BLaER1 (cell line): Measurements from ENCODE around the gene LAYN.

ENCODE experiments used
- H3K27ac ChIP-seq: shearing (Covaris generic); formaldehyde crosslinking; 2 replicates; pipeline ENCODE4 v1.8.1; 2022
- H3K27me3 ChIP-seq: shearing (Covaris generic); formaldehyde crosslinking; 2 replicates; pipeline ENCODE4 v1.8.1; 2022
- H3K36me3 ChIP-seq: shearing (Covaris generic); formaldehyde crosslinking; 2 replicates; pipeline ENCODE4 v1.8.1; 2022
- H3K4me1 ChIP-seq: shearing (Covaris generic); formaldehyde crosslinking; 2 replicates; pipeline ENCODE4 v1.8.1; 2022
- H3K4me2 ChIP-seq: shearing (Covaris generic); formaldehyde crosslinking; 2 replicates; pipeline ENCODE4 v1.8.1; 2022
- H3K4me3 ChIP-seq: shearing (Covaris generic); formaldehyde crosslinking; 2 replicates; pipeline ENCODE4 v1.8.1; 2022
- H3K9ac ChIP-seq: shearing (Covaris generic); formaldehyde crosslinking; 2 replicates; pipeline ENCODE4 v1.8.1; 2022
- H3K9me3 ChIP-seq: shearing (Covaris generic); formaldehyde crosslinking; 2 replicates; pipeline ENCODE4 v1.8.1; 2022
- H4K20me1 ChIP-seq: shearing (Covaris generic); formaldehyde crosslinking; 2 replicates; pipeline ENCODE4 v1.8.1; 2022
- Cebpa-rat ChIP-seq: shearing (Covaris generic); IDR thresholded peaks from 2 replicates; pipeline ENCODE4 v1.8.1; 2022

LAYN gene

GRCh38 chr11:111528557-111528956 lies 12.0 kb upstream of the LAYN start:
- Histone ChIP-seq H3K36me3 (no peaks in the 10 kb centered on the region), H4K20me1 (no peaks in the 10 kb centered on the region), H3K4me2 (no peak overlapping the region), H3K4me3 (no peak overlapping the region), H3K27ac (no peak overlapping the region), H3K9me3 (no peaks in the 10 kb centered on the region), H3K9ac (no peak overlapping the region), H3K4me1 (no peaks in the 10 kb centered on the region), H3K27me3 (no peaks in the 10 kb centered on the region)
- no peak for TF ChIP-seq Cebpa-rat

DNA sequence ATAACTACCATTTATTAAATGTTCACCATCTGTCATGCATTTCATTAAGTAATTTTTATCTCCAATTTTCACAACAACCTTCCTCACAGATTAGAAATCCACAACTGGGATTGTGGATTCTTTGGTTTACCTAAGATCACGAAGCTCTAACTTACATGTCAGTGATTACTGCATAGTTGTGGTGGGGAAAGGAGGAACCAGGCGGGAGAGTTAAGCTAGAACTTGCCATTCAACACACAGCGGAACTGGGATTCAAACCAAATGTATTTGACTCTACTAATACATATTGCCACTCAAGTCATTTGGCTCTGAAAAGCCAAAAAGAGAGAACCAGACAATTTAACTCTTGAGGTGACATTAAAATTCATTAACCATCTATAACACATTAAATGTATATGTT lies 10.4 kb upstream of the LAYN start:
- Histone ChIP-seq H3K9ac (no peak overlapping the region), H3K4me3 (no peak overlapping the region), H3K4me2 (no peak overlapping the region), H4K20me1 (no peaks in the 10 kb centered on the region), H3K9me3 (no peaks in the 10 kb centered on the region), H3K4me1 (no peaks in the 10 kb centered on the region), H3K27ac (no peak overlapping the region), H3K36me3 (no peaks in the 10 kb centered on the region), H3K27me3 (no peaks in the 10 kb centered on the region)
- TF ChIP-seq Cebpa-rat, result no peak

DNA sequence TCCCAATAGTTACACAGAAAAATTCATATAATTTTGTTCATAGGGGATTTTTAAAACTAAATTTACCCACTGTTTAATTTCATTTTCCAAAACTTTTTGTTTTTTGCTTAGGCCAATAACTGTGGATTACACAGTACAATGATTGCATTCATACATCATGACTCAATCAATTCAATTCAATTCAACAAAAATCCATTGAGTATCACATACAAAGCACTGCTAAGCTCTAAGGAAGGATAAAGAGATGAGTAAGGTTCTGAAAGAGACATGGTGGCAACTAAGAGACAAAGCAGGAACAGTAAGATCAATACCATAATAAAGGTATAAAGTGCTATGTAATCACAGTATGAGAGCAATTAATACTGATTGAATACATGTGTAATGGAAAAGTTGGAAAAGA lies 9.4 kb upstream of the LAYN start:
- Histone ChIP-seq H3K27ac (no peak overlapping the region), H4K20me1 (no peaks in the 10 kb centered on the region), H3K36me3 (no peaks in the 10 kb centered on the region), H3K4me3 (no peak overlapping the region), H3K4me1 (no peaks in the 10 kb centered on the region), H3K27me3 (no peaks in the 10 kb centered on the region), H3K9ac (no peak overlapping the region), H3K9me3 (no peaks in the 10 kb centered on the region), H3K4me2 (no peak overlapping the region)
- TF ChIP-seq Cebpa-rat, result no peak

DNA sequence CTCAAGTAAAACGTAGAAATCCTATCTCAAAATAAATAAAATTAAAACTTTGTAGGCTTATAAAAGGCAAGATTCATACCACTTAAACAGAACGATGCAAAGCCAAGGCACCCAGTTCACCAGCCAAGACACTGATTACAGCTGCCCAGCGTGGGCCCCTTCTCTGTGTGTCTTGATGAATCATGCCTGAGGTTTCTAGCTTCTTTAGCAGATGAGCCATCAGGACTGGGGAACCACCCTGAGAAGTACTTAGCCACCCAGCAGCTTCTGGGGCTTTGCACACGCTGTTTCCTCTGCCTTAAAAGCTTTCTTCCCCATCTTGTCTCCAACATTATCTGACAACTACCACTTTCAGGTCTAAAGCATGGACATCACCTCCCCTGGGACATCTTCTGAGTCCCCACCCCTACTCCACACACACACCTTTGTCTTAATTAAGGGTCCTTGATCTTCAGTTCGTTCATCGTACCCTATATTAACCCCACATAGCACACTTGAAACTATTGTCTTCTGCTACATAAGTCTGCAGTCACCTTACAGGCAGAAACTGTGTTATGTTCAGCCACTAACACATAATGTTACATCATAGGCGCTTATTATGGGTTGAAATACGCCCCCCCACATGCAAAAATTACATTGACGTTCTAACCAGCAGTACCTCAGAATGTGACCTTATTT lies 8.7 kb upstream of the LAYN start:
- no peak for TF ChIP-seq Cebpa-rat
- Histone ChIP-seq H3K9ac (no peak overlapping the region), H4K20me1 (no peaks in the 10 kb centered on the region), H3K27ac (no peak overlapping the region), H3K4me1 (no peaks in the 10 kb centered on the region), H3K4me2 (no peak overlapping the region), H3K27me3 (no peaks in the 10 kb centered on the region), H3K9me3 (no peaks in the 10 kb centered on the region), H3K36me3 (no peaks in the 10 kb centered on the region), H3K4me3 (no peak overlapping the region)

DNA sequence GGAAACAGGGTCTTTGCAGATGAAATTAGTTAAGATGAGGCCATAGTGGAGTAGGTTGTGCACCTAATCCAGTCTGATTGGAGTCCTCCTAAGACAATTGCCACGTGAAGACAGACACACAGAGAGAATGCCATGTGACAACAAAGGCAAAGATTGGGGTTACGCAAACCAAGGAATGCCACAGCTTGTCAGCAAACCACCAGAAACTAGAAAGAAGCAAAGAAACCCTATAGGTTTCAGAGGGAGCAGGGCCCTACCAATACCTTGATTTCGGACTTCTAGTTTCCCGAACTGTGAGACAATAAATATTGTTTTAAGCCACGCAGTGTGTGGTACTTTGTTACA lies 8.2 kb upstream of the LAYN start:
- Histone ChIP-seq H3K4me3 (no peak overlapping the region), H3K4me2 (no peak overlapping the region), H3K9ac (no peak overlapping the region), H3K27me3 (no peaks in the 10 kb centered on the region), H3K27ac (no peak overlapping the region), H3K36me3 (no peaks in the 10 kb centered on the region), H3K9me3 (no peaks in the 10 kb centered on the region), H4K20me1 (no peaks in the 10 kb centered on the region), H3K4me1 (no peaks in the 10 kb centered on the region)
- TF ChIP-seq Cebpa-rat, result no peak

DNA sequence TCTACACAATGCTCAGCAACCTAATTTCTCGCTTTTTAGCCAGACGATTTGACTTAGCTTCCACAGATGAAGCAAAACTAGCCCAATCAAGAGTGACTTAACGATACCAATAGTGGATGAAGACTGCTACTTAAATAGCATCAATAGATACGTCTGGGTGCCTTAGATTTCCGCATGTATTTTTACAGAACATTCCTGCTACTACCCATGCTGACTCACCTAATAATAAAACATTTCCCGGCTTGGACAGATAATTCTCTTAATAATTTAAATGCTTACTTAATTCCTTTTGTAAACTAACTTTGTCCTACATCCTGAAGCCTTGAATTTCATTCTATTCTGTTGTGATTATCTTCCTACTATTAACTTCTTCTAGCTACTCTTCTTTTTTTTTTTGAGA lies 5.2 kb upstream of the LAYN start:
- Histone ChIP-seq H3K4me3 (no peak overlapping the region), H3K4me2 (no peak overlapping the region), H3K4me1 (0 out of 2 replicates have a peak, but pooled peaks cover 1% of the 10 kb centered on the region), H4K20me1 (no peaks in the 10 kb centered on the region), H3K9ac (no peak overlapping the region), H3K9me3 (peaks cover 10% of the 10 kb centered on the region), H3K27me3 (peaks cover 19% of the 10 kb centered on the region), H3K27ac (no peak overlapping the region), H3K36me3 (no peaks in the 10 kb centered on the region)
- TF ChIP-seq Cebpa-rat, result no peak

DNA sequence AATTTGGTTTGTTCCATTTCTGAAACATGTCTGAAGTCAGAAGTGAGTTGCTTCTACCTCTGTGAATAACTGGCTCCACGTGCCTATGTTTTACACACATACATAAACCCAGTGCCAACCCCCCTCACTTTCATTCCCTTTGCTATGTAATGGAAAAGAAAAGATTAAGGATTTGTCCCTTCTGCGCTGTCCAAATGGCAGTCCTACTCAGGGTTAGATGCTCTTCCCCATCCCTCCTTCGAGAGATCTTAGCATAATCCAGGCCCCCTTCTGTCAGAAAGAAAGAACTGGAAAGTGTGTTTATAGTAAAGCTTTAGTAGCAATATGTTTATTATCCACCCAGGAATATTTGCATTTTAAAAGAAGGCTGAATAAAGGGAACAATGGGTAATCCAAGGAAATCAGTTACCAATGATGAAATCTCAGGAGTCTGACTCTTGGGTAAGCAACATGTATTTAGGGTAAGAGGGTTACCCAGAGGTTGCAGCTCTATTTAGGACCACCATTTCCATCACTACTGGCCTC lies 3.1 kb upstream of the LAYN start:
- H3K27me3 ChIP-seq, result peaks cover 40% of the 10 kb centered on the region
- H3K4me2 ChIP-seq, result no peak overlapping the region

DNA sequence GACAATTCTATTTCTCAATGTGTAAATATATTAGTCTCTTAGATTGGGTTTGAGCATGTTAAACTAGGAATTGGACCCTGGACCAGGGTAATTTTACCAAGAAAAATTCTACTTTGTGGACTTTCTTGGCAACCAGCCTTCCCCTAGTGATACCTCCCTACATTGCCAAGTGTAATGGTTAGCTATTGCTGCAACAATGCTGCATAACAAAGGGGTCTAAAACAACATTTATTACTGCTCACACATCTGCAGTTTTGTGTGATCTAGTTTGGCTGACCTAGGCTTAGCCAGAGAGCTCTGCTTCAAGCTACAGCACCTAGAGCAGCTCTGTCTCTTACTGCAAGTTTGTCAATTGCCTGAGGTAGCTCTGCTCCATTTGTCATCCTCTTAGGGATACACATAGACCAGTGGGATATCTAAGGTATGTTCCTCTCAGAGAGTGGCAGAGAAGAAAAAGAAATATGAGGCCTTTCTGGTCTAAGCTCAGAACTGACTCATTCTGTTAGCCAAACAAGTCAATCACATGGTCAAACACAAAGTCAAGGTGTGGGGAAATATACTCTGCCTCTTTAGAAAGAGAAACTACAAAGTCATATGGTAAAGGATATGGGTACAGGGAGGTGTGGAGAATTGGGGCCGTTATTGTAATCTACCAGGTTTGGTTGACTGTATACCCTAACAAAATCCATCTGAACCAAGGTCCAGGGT lies 2.0 kb upstream of the LAYN start:
- Histone ChIP-seq H3K36me3 (no peaks in the 10 kb centered on the region), H3K9ac (no peak overlapping the region), H3K4me3 (no peak overlapping the region), H3K4me1 (peaks cover 23% of the 10 kb centered on the region), H3K4me2 (no peak overlapping the region), H3K9me3 (peaks cover 25% of the 10 kb centered on the region), H4K20me1 (no peaks in the 10 kb centered on the region), H3K27me3 (peaks cover 48% of the 10 kb centered on the region), H3K27ac (no peak overlapping the region)
- no peak for TF ChIP-seq Cebpa-rat

More for the DNA sequence above, 3.1 kb upstream of the LAYN start:
- H4K20me1 ChIP-seq, result no peaks in the 10 kb centered on the region
- H3K4me3 ChIP-seq, result no peak overlapping the region
- no peak for TF ChIP-seq Cebpa-rat
- peaks cover 25% of the 10 kb centered on the region for H3K9me3 ChIP-seq
- no peak overlapping the region for H3K9ac ChIP-seq
- no peak overlapping the region for H3K27ac ChIP-seq
- no peaks in the 10 kb centered on the region for H3K36me3 ChIP-seq
- H3K4me1 ChIP-seq, result peaks cover 12% of the 10 kb centered on the region

DNA sequence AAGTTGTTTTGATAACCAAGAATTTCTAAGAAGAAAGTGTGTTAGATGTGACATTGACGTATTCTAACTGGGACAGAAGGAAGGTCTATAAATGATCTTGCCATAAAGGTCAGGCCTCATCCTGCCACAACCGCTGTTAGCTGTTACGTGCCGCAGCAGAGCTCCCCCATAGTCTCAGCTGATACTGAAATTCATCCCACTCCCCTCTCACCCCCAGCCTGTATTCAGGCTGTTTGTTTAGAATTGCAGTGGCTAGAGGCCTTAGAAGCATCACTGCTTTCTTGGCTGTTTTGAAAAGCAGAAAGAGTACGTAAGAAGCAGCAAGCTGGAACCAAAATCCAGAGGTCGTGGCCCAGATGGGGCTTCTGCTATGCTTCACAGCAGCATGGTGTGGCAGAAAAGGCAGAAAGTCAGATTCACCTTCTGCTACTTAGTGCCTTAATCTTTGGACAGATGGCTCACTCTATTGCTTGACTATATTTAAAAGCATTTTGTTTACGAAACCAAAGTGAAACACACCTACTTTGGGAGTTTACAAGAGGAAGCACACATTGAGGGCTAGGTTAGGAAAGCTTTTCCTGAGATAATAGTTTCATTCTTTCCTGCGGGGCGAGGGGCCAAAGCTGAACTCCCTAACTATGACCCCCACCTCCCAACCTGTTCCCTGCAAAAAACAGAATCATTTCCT lies 950 bp upstream of the LAYN start:
- H3K9ac ChIP-seq, result no peak overlapping the region
- TF ChIP-seq Cebpa-rat, result no peak
- H3K4me1 ChIP-seq, result peaks cover 23% of the 10 kb centered on the region
- H3K27me3 ChIP-seq, result peaks cover 48% of the 10 kb centered on the region
- H3K9me3 ChIP-seq, result peaks cover 25% of the 10 kb centered on the region
- H3K4me3 ChIP-seq, result no peak overlapping the region
- H3K36me3 ChIP-seq, result no peaks in the 10 kb centered on the region
- H4K20me1 ChIP-seq, result no peaks in the 10 kb centered on the region
- no peak overlapping the region for H3K27ac ChIP-seq
- H3K4me2 ChIP-seq, result no peak overlapping the region

GRCh38 chr11:111540937-111541253 lies 375 bp downstream of the LAYN start:
- H3K9ac ChIP-seq, result no peak overlapping the region
- H3K9me3 ChIP-seq, result peaks cover 25% of the 10 kb centered on the region
- H3K4me2 ChIP-seq, result peak overlapping the region; percentile 47
- no peak for TF ChIP-seq Cebpa-rat
- H3K4me3 ChIP-seq, result peak overlapping the region; percentile 32
- peaks cover 23% of the 10 kb centered on the region for H3K4me1 ChIP-seq
- H3K36me3 ChIP-seq, result no peaks in the 10 kb centered on the region
- H3K27ac ChIP-seq, result no peak overlapping the region
- H4K20me1 ChIP-seq, result no peaks in the 10 kb centered on the region
- H3K27me3 ChIP-seq, result peaks cover 48% of the 10 kb centered on the region
